Ectodermal cell (in vitro differentiated cells): ENCODE measurements around the gene SMARCC1.

Source experiments
- H3K27ac ChIP-seq: 2 replicates; pipeline ENCODE4 v1.7.0; 2013; ENCODE audit warnings: mild to moderate bottlenecking, low read depth, low read length; ENCODE audit not compliant: insufficient read depth, poor library complexity, severe bottlenecking
- H3K27me3 ChIP-seq: 2 replicates; pipeline ENCODE4 v1.7.0; 2013; ENCODE audit warnings: mild to moderate bottlenecking, low read length; ENCODE audit not compliant: insufficient read depth, control insufficient read depth, poor library complexity, severe bottlenecking
- H3K36me3 ChIP-seq: one replicate; pipeline ENCODE4 v1.7.0; 2013; ENCODE audit warnings: low read length; ENCODE audit not compliant: control insufficient read depth, insufficient read depth
- H3K4me1 ChIP-seq: one replicate; pipeline ENCODE4 v1.7.0; 2013; ENCODE audit warnings: low read length; ENCODE audit not compliant: control insufficient read depth, insufficient read depth
- H3K4me3 ChIP-seq: 2 replicates; pipeline ENCODE4 v1.7.0; 2013; ENCODE audit warnings: low read depth, low read length, control low read depth; ENCODE audit not compliant: insufficient read depth
- H3K9me3 ChIP-seq: 2 replicates; pipeline ENCODE4 v1.7.0; 2013; ENCODE audit warnings: mild to moderate bottlenecking, low read length, moderate library complexity; ENCODE audit not compliant: control insufficient read depth
- WGBS, 2 experiments: methylation state at CpG; one replicate each; pipeline ENCODE4 v1.1.7; 2013; ENCODE audit warnings: missing lambda C conversion rate in 2 of 2; 5-methylcytosine and 5-hydroxymethylcytosine counted together

Gene SMARCC1

DNA sequence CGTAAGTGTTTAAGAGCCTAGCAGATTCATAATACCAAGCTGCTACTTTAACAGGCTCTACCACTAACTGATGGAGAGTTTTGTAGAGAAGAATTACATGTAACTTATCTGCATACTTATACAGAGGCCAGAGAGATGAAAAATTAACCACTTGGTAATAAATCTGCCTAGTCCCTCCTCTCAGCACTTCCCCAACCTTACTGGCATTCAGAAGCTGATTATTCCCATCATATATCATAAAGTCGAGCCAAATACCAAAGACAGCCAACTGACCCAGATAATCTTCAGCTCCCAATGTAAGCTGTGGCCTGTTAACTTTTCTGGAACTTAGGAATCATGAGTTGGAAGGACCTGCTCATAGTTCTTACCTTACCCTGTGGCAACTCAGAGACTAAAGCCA, 177.5 kb downstream of the SMARCC1 start:
- no peaks in the 10 kb centered on the region for H3K27me3 ChIP-seq
- no peak overlapping the region for H3K4me3 ChIP-seq
- 94 to 99% methylated on average over 2 of the region's 2 CpGs for WGBS, 2 experiments
- H3K27ac ChIP-seq: no peak overlapping the region
- no peaks in the 10 kb centered on the region for H3K9me3 ChIP-seq
- H3K4me1 ChIP-seq: no peaks in the 10 kb centered on the region
- H3K36me3 ChIP-seq: peaks cover 60% of the 10 kb centered on the region

DNA sequence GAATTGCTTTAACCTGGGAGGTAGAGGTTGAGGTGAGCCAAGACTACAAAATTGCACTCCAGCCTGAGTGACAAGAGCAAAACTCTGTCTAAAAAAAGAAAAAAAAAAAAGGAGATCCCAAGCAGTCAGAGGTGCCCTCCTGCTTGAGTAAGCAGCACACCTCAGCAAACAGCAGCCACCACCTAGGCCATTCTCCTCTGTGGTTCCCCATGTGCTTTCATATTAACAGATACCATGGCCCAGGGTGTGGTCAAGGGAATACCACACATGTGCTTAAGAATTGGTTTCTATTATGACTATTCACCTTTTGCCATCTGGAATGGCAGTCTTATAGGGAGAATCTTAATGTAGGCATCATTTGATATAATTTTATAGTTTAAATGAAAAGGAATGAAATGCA, 178.4 kb downstream of the SMARCC1 start:
- no peak overlapping the region for H3K27ac ChIP-seq
- H3K36me3 ChIP-seq: peaks cover 58% of the 10 kb centered on the region
- no peaks in the 10 kb centered on the region for H3K4me1 ChIP-seq
- no peaks in the 10 kb centered on the region for H3K9me3 ChIP-seq
- no peaks in the 10 kb centered on the region for H3K27me3 ChIP-seq
- H3K4me3 ChIP-seq: no peak overlapping the region

DNA sequence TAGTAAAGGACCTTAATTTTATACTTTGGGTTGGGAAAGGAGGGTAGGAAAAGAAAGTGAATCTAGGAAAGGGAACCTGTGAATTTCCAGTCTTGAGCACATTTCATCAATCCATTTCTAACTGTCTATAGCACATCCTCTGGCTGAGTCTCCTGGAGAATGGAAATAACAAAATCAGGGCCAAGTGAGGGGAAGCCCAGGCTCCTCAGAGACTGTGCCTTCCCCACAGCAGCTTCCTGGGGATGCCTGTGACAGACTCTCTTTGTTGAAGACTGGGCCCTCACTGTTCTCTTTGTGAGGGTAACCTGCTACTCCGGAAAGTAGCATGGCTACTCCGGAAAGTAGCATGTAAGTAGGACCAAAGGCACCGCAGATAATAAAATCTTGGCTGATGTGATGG, 180.4 kb downstream of the SMARCC1 start:
- peaks cover 46% of the 10 kb centered on the region for H3K36me3 ChIP-seq
- no peak overlapping the region for H3K27ac ChIP-seq
- H3K4me3 ChIP-seq: no peak overlapping the region
- 73 to 78% methylated on average over 3 of the region's 3 CpGs for WGBS, 2 experiments
- no peaks in the 10 kb centered on the region for H3K27me3 ChIP-seq
- no peaks in the 10 kb centered on the region for H3K9me3 ChIP-seq
- H3K4me1 ChIP-seq: no peaks in the 10 kb centered on the region

GRCh38 chr3:47594792-47595191, 186.9 kb downstream of the SMARCC1 start:
- 79 to 84% methylated on average over 3 of the region's 3 CpGs for WGBS, 2 experiments
- peak overlapping the region; percentile 6 for H3K27ac ChIP-seq

GRCh38 chr3:47592066-47592795, 189.5 kb downstream of the SMARCC1 start:
- H3K36me3 ChIP-seq: peaks cover 56% of the 10 kb centered on the region
- H3K4me3 ChIP-seq: no peak overlapping the region
- WGBS, 2 experiments: 93 to 96% methylated on average over 4 of the region's 4 CpGs
- H3K27me3 ChIP-seq: no peaks in the 10 kb centered on the region
- no peaks in the 10 kb centered on the region for H3K9me3 ChIP-seq
- no peaks in the 10 kb centered on the region for H3K4me1 ChIP-seq
- no peak overlapping the region for H3K27ac ChIP-seq

More at GRCh38 chr3:47594792-47595191, 186.9 kb downstream of the SMARCC1 start:
- H3K4me1 ChIP-seq: no peaks in the 10 kb centered on the region
- H3K27me3 ChIP-seq: no peaks in the 10 kb centered on the region
- no peak overlapping the region for H3K4me3 ChIP-seq
- H3K9me3 ChIP-seq: no peaks in the 10 kb centered on the region
- peaks cover 57% of the 10 kb centered on the region for H3K36me3 ChIP-seq

DNA sequence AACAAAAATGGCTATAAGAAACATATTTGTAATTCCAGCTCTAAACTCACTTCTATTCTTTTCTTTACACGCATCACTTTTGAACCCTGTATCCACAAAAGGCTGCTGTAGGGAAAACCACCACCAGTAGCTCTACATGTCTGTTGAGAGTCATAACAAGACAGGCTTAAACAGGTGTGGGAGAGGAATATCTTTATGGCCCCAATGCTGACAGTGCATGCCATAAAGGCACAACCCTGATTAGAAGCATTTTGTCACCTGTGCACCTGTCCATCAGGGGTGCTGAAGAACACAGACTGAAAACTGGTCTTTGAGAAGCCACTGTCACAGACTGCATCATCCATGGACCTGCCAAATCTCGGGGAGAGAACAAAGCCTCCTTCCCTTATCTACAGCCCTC, 191.5 kb downstream of the SMARCC1 start:
- Histone ChIP-seq H3K36me3 (peaks cover 57% of the 10 kb centered on the region), H3K27me3 (no peaks in the 10 kb centered on the region), H3K4me3 (no peak overlapping the region), H3K4me1 (no peaks in the 10 kb centered on the region), H3K9me3 (no peaks in the 10 kb centered on the region), H3K27ac (no peak overlapping the region)
- WGBS, 2 experiments: 91 to 100% methylated on average over 2 of the region's 2 CpGs

DNA sequence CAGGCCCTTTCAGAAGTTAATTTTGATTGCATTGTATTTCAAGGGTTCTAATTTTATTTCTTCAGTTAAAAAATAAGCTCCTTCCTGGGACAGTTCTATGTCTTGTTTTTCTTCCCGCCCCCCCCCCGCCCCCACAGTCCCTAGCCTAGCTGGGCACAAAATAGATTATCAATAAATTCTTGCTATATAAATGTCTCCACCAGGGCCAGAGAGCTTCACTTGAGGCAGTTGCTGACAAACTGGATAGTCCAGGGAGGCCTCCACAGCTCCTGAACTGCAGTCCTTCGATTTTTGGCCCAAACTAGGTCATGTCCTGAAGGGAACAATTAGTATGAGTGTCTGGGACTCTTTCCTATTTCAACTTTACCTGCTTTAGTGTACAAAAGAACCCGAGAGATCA, 193.1 kb downstream of the SMARCC1 start:
- Histone ChIP-seq H3K27me3 (no peaks in the 10 kb centered on the region), H3K4me1 (no peaks in the 10 kb centered on the region), H3K4me3 (no peak overlapping the region), H3K9me3 (no peaks in the 10 kb centered on the region), H3K36me3 (peaks cover 48% of the 10 kb centered on the region), H3K27ac (no peak overlapping the region)
- 84 to 94% methylated on average over 2 of the region's 4 CpGs for WGBS, 2 experiments

DNA sequence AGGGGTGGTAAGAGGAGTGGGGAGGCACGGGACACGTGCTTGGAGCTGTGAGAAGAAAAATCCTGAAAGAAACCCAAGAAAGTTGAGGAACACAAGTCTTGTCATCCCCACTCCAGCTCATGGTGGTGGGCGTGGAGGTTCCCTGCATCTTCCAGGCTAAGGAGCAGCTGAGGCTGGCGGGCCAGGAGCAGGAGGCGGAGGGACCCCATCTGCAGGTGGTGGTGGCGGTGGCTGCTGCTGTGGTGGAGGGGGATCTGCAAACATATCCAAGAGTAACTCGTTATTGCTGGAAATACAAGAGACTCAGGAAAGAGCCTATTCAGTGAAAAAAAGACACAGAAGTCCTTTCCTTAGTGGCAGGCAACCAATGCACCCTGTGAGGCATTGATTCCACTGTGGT, 193.6 kb downstream of the SMARCC1 start:
- WGBS, 2 experiments: 94 to 96% methylated on average over 7 of the region's 7 CpGs
- no peaks in the 10 kb centered on the region for H3K4me1 ChIP-seq
- H3K4me3 ChIP-seq: no peak overlapping the region
- no peaks in the 10 kb centered on the region for H3K27me3 ChIP-seq
- no peaks in the 10 kb centered on the region for H3K9me3 ChIP-seq
- peaks cover 44% of the 10 kb centered on the region for H3K36me3 ChIP-seq
- no peak overlapping the region for H3K27ac ChIP-seq

- Histone ChIP-seq H3K27ac (no peak overlapping the region), H3K4me3 (no peak overlapping the region), H3K9me3 (no peaks in the 10 kb centered on the region), H3K4me1 (no peaks in the 10 kb centered on the region), H3K36me3 (peaks cover 32% of the 10 kb centered on the region), H3K27me3 (no peaks in the 10 kb centered on the region)
- WGBS, 2 experiments: 93 to 97% methylated on average over 6 of the region's 6 CpGs
These were observed 194.9 kb downstream of the SMARCC1 start for GRCh38 chr3:47586746-47587145.

- peaks cover 19% of the 10 kb centered on the region for H3K36me3 ChIP-seq
- WGBS, 2 experiments: 84 to 95% methylated on average over 3 of the region's 3 CpGs
- H3K27me3 ChIP-seq: peaks cover 29% of the 10 kb centered on the region
- no peaks in the 10 kb centered on the region for H3K4me1 ChIP-seq
- H3K27ac ChIP-seq: no peak overlapping the region
- no peak overlapping the region for H3K4me3 ChIP-seq
- H3K9me3 ChIP-seq: no peaks in the 10 kb centered on the region
These were observed 198.2 kb downstream of the SMARCC1 start for GRCh38 chr3:47583320-47584075.
